LNCAP (cell line): ENCODE results near the gene CASP5.

ENCODE experiments used
- CTCF ChIP-seq: fragments of 450-650 bp; IDR thresholded peaks from 2 replicates; pipeline ENCODE4 v1.5.1; 2017; ENCODE audit warnings: mild to moderate bottlenecking

CASP5 gene

GRCh38 chr11:105034813-105035620, 12.0 kb upstream of the CASP5 start, which contains the start of gene CASP1:
Gene CASP1, minus strand, starts transcription at chr11:105035144. Its CDS starts 31 bp downstream, at chr11:105035113.
- no peak for TF ChIP-seq CTCF

GRCh38 chr11:105033781-105034180, 10.8 kb upstream of the CASP5 start:
- no peak for TF ChIP-seq CTCF

- TF ChIP-seq CTCF = no peak
These were observed 10.4 kb upstream of the CASP5 start for GRCh38 chr11:105033343-105033742.

- TF ChIP-seq CTCF = no peak
These were observed 9.5 kb upstream of the CASP5 start for GRCh38 chr11:105032495-105032894.

- no peak for TF ChIP-seq CTCF
These were observed 4.7 kb upstream of the CASP5 start for GRCh38 chr11:105027678-105028077.

- TF ChIP-seq CTCF = no peak
These were observed 1.4 kb upstream of the CASP5 start for GRCh38 chr11:105024394-105024793.

- TF ChIP-seq CTCF = no peak
These were observed 441 bp downstream of the CASP5 start for GRCh38 chr11:105022527-105022926.
